Subcutaneous abdominal adipose tissue (tissue), 5 donors: ENCODE measurements around the gene CPA5.

Experiments
- H3K27ac ChIP-seq: one replicate; pipeline ENCODE4 v1.7.0; 2013; ENCODE audit warnings: low read depth, mild to moderate bottlenecking, inconsistent platforms, low read length, moderate library complexity
- H3K27me3 ChIP-seq, 5 donors: one replicate each; pipeline ENCODE4 v1.7.0; 2013; ENCODE audit warnings: low read length in 5 of 5, inconsistent platforms in 1 of 5; ENCODE audit not compliant: control insufficient read depth in 5 of 5, insufficient read depth in 4 of 5
- H3K36me3 ChIP-seq, 5 donors: one replicate each; pipeline ENCODE4 v1.7.0; 2013; ENCODE audit warnings: low read length in 5 of 5; ENCODE audit not compliant: control insufficient read depth in 5 of 5, insufficient read depth in 5 of 5
- H3K4me1 ChIP-seq, 5 donors: one replicate each; pipeline ENCODE4 v1.7.0; 2013; ENCODE audit warnings: low read length in 5 of 5, mild to moderate bottlenecking in 3 of 5, moderate library complexity in 1 of 5; ENCODE audit not compliant: control insufficient read depth in 5 of 5, insufficient read depth in 5 of 5
- H3K4me3 ChIP-seq, 5 donors: one replicate each; pipeline ENCODE4 v1.7.0; 2013; ENCODE audit warnings: low read length in 5 of 5, low read depth in 1 of 5
- H3K9ac ChIP-seq, 5 donors: one replicate each; pipeline ENCODE4 v1.7.0; 2013; ENCODE audit warnings: low read length in 5 of 5, mild to moderate bottlenecking in 4 of 5, moderate library complexity in 3 of 5
- H3K9me3 ChIP-seq, 5 donors: one replicate each; pipeline ENCODE4 v1.7.0; 2013; ENCODE audit warnings: low read length in 5 of 5; ENCODE audit not compliant: control insufficient read depth in 5 of 5
- donor health status: healthy.
- donor health status: healthy.
- donor health status: healthy.
- donor health status: healthy.
- donor health status: healthy.

CPA5 gene

GRCh38 chr7:130344271-130344866, at the start of gene CPA5:
Gene CPA5, plus strand, starts transcription at chr7:130344816. Its CDS starts 1,670 bp downstream, at chr7:130346486.
- Histone ChIP-seq H3K4me3 (peak within 1 kb of the TSS in 1 of 5 donors; percentile 40), H3K4me1 (no peaks in the 10 kb centered on the region), H3K36me3 (no peaks in the 10 kb centered on the region), H3K9me3 (peaks cover 0 to 2% (median 0%) of the 10 kb centered on the region in 5 donors), H3K27me3 (no peaks in the 10 kb centered on the region), H3K27ac (no peak within 1 kb of the TSS), H3K9ac (no peak within 1 kb of the TSS)

- H3K27me3 ChIP-seq = no peaks in the 10 kb centered on the region
- H3K27ac ChIP-seq = no peak overlapping the region
- H3K9ac ChIP-seq = no peak overlapping the region
- peaks cover 0 to 15% (median 14%) of the 10 kb centered on the region in 5 donors for H3K4me1 ChIP-seq
- no peaks in the 10 kb centered on the region for H3K9me3 ChIP-seq
- H3K36me3 ChIP-seq = no peaks in the 10 kb centered on the region
- H3K4me3 ChIP-seq = no peak overlapping the region
Measured at GRCh38 chr7:130296221-130296951, 48.2 kb upstream of the CPA5 start.

- H3K4me3 ChIP-seq = no peak overlapping the region
- no peak overlapping the region for H3K9ac ChIP-seq
- no peaks in the 10 kb centered on the region for H3K9me3 ChIP-seq
- peaks cover 0 to 22% (median 13%) of the 10 kb centered on the region in 5 donors for H3K4me1 ChIP-seq
- H3K27ac ChIP-seq = no peak overlapping the region
- H3K27me3 ChIP-seq = no peaks in the 10 kb centered on the region
- H3K36me3 ChIP-seq = no peaks in the 10 kb centered on the region
Measured at GRCh38 chr7:130297628-130298543, 46.7 kb upstream of the CPA5 start.

GRCh38 chr7:130298544-130299326, 45.9 kb upstream of the CPA5 start:
- Histone ChIP-seq H3K4me3 (no peak overlapping the region), H3K9me3 (no peaks in the 10 kb centered on the region), H3K27ac (no peak overlapping the region), H3K9ac (no peak overlapping the region), H3K27me3 (no peaks in the 10 kb centered on the region), H3K4me1 (peaks cover 0 to 20% (median 5%) of the 10 kb centered on the region in 5 donors), H3K36me3 (no peaks in the 10 kb centered on the region)

- no peaks in the 10 kb centered on the region for H3K9me3 ChIP-seq
- H3K27ac ChIP-seq = no peak overlapping the region
- peaks cover 0 to 28% (median 12%) of the 10 kb centered on the region in 5 donors for H3K4me1 ChIP-seq
- no peak overlapping the region for H3K9ac ChIP-seq
- no peaks in the 10 kb centered on the region for H3K36me3 ChIP-seq
- no peak overlapping the region for H3K4me3 ChIP-seq
- H3K27me3 ChIP-seq = no peaks in the 10 kb centered on the region
Measured at GRCh38 chr7:130299866-130300265, 44.8 kb upstream of the CPA5 start.

- H3K36me3 ChIP-seq = no peaks in the 10 kb centered on the region
- no peaks in the 10 kb centered on the region for H3K9me3 ChIP-seq
- H3K4me1 ChIP-seq = peaks cover 0 to 34% (median 18%) of the 10 kb centered on the region in 5 donors
- no peak overlapping the region for H3K9ac ChIP-seq
- no peak overlapping the region for H3K4me3 ChIP-seq
- no peak overlapping the region for H3K27ac ChIP-seq
- no peaks in the 10 kb centered on the region for H3K27me3 ChIP-seq
Measured at GRCh38 chr7:130301501-130302020, 43.1 kb upstream of the CPA5 start.

- H3K27ac ChIP-seq = no peak overlapping the region
- no peak overlapping the region for H3K9ac ChIP-seq
- H3K36me3 ChIP-seq = no peaks in the 10 kb centered on the region
- H3K27me3 ChIP-seq = no peaks in the 10 kb centered on the region
- peaks cover 0 to 34% (median 18%) of the 10 kb centered on the region in 5 donors for H3K4me1 ChIP-seq
- no peak overlapping the region for H3K4me3 ChIP-seq
- no peaks in the 10 kb centered on the region for H3K9me3 ChIP-seq
Measured at GRCh38 chr7:130302649-130303048, 42.0 kb upstream of the CPA5 start.

- Histone ChIP-seq H3K9me3 (no peaks in the 10 kb centered on the region), H3K36me3 (no peaks in the 10 kb centered on the region), H3K27ac (no peak overlapping the region), H3K27me3 (no peaks in the 10 kb centered on the region), H3K4me3 (no peak overlapping the region), H3K9ac (no peak overlapping the region), H3K4me1 (peaks cover 0 to 34% (median 18%) of the 10 kb centered on the region in 5 donors)
Measured at GRCh38 chr7:130303127-130303526, 41.5 kb upstream of the CPA5 start.

- H3K4me3 ChIP-seq = no peak overlapping the region
Measured at GRCh38 chr7:130303551-130303950, 41.1 kb upstream of the CPA5 start.

More at GRCh38 chr7:130303551-130303950, 41.1 kb upstream of the CPA5 start:
- Histone ChIP-seq H3K27ac (no peak overlapping the region), H3K27me3 (no peaks in the 10 kb centered on the region), H3K36me3 (no peaks in the 10 kb centered on the region), H3K9ac (no peak overlapping the region), H3K9me3 (no peaks in the 10 kb centered on the region), H3K4me1 (peaks cover 0 to 34% (median 18%) of the 10 kb centered on the region in 5 donors)
